Thyroid gland (tissue), 4 donors: Measurements from ENCODE around the gene MINPP1.

Source experiments
- POLR2A ChIP-seq, 2 donors: fragments of 450-650 bp; IDR thresholded peaks; one replicate each; pipeline ENCODE4 v1.6.1; 2017; ENCODE audit warnings: antibody characterized with exemption in 2 of 2, mild to moderate bottlenecking in 2 of 2, moderate library complexity in 1 of 2
- TF ChIP-seq, protein P1 (sequence below), 6 experiments: fragments of 200-600 bp in 3 of 6; fragments of 450-650 bp in 3 of 6; sonication (generic) in 3 of 6; IDR thresholded peaks; one replicate each; pipeline ENCODE4 v1.5.1; 2016 to 2019; ENCODE audit warnings: antibody characterized with exemption in 6 of 6, mild to moderate bottlenecking in 2 of 6, inconsistent platforms in 1 of 6, moderate library complexity in 1 of 6

DNA sequence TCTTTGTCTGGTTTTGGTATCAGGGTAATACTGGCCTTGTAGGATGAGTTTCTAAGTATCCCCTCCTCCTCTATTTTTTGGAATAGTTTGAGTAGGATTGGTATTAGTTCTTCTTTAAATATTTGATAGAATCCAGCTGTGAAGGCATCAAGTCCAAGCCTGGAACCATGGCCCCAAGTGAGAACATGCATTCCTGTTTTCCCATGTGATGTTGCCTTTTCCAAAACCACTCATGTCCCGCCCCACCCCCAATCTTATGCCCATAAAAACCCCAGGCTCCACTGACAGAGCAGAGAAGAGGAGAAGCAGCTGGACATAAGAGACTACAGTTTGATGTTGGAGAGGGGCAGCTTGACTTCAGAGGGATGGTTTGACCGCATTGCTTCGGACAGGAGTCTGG, 71.2 kb downstream of the MINPP1 start:
- TF ChIP-seq, protein P1, sequence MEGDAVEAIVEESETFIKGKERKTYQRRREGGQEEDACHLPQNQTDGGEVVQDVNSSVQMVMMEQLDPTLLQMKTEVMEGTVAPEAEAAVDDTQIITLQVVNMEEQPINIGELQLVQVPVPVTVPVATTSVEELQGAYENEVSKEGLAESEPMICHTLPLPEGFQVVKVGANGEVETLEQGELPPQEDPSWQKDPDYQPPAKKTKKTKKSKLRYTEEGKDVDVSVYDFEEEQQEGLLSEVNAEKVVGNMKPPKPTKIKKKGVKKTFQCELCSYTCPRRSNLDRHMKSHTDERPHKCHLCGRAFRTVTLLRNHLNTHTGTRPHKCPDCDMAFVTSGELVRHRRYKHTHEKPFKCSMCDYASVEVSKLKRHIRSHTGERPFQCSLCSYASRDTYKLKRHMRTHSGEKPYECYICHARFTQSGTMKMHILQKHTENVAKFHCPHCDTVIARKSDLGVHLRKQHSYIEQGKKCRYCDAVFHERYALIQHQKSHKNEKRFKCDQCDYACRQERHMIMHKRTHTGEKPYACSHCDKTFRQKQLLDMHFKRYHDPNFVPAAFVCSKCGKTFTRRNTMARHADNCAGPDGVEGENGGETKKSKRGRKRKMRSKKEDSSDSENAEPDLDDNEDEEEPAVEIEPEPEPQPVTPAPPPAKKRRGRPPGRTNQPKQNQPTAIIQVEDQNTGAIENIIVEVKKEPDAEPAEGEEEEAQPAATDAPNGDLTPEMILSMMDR (IDR thresholded peaks at IDR 0.05): no peak
- no peak for TF ChIP-seq POLR2A (IDR thresholded peaks at IDR 0.05)
